Liver (tissue), 3 donors: Measurements from ENCODE around the gene ZNF436.

Experiments used
- ATF3 ChIP-seq: IDR thresholded peaks from 2 replicates; pipeline ENCODE4 v1.6.1; 2016; ENCODE audit warnings: antibody characterized with exemption
- EGR1 ChIP-seq, 2 donors: IDR thresholded peaks; 2 replicates each; pipeline ENCODE4 v1.6.1; 2016 to 2018; ENCODE audit warnings: antibody characterized with exemption in 2 of 2, low read depth in 2 of 2
- HNF4A ChIP-seq, 2 donors: conservative IDR thresholded peaks; 2 replicates each; pipeline ENCODE4 v1.6.1; 2016; ENCODE audit warnings: antibody characterized with exemption in 2 of 2, mild to moderate bottlenecking in 2 of 2
- JUND ChIP-seq, 2 donors: IDR thresholded peaks; 2 replicates each; pipeline ENCODE4 v1.6.1; 2016; ENCODE audit warnings: antibody characterized with exemption in 2 of 2
- NR2F2 ChIP-seq: IDR thresholded peaks from 2 replicates; pipeline ENCODE4 v1.6.1; 2016; ENCODE audit warnings: antibody characterized with exemption
- RAD21 ChIP-seq, 2 donors: IDR thresholded peaks; 2 replicates each; pipeline ENCODE4 v1.6.1; 2016; ENCODE audit warnings: antibody characterized with exemption in 2 of 2, mild to moderate bottlenecking in 2 of 2
- SP1 ChIP-seq: IDR thresholded peaks from 2 replicates; pipeline ENCODE4 v1.6.1; 2018; ENCODE audit warnings: antibody characterized with exemption, mild to moderate bottlenecking
- TAF1 ChIP-seq: conservative IDR thresholded peaks from 2 replicates; pipeline ENCODE4 v1.6.1; 2016; ENCODE audit warnings: antibody characterized with exemption, mild to moderate bottlenecking
- YY1 ChIP-seq: IDR thresholded peaks from 2 replicates; pipeline ENCODE4 v1.6.1; 2016; ENCODE audit warnings: antibody characterized with exemption, mild to moderate bottlenecking
- ZBTB33 ChIP-seq: IDR thresholded peaks from 2 replicates; pipeline ENCODE4 v1.6.1; 2016; ENCODE audit warnings: antibody characterized with exemption
- TF ChIP-seq, protein P1 (sequence below): fragments of 150-350 bp; IDR thresholded peaks from 2 replicates; pipeline ENCODE4 v1.5.1; 2017; ENCODE audit warnings: improper control_type of control experiment, low read depth, low read length; ENCODE audit not compliant: missing input control
- TF ChIP-seq, protein P2 (sequence below): IDR thresholded peaks from 2 replicates; pipeline ENCODE4 v1.6.1; 2016; ENCODE audit warnings: antibody characterized with exemption, mild to moderate bottlenecking
- TF ChIP-seq, protein P3 (sequence below): IDR thresholded peaks from 2 replicates; pipeline ENCODE4 v1.6.1; 2016; ENCODE audit warnings: antibody characterized with exemption
- donor health status: healthy.
- donor health status: healthy.

DNA sequence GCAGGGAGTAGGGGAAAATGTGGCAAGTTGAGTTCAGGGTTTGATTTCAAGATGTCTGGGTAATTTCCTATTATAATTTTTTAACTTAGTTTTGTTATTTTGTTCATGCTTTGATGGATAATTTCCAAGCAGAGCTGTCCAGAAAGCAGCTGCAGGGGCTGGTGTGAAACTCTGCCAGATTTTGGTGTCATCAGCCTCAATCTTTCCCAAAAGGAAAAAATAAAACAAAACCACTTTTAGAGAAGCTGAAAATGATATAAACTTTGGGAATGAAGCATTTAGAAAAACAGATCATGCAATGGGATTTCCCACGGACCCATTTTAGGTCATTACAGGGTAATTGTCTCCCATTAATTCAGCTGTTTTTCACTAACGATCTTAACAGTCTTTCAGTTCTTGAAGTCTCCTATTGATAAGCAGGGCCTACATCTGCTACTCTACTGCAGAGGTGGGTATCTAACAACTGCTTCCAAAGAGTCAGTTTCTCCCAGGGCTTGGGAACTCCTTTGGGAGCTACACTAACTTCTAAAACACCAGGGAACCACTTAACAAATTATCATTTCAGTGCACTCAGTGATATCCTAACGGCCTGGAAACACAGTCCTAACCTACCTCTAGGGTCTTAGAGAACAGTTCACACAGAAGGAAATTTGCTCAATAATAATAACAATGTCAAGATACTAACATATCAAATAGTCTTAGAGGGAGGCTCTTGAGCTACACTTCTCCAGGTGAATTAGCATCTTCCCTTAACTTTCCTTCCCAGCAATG, 12.3 kb downstream of the ZNF436 start:
- TF ChIP-seq HNF4A (conservative IDR thresholded peaks at IDR 0.05), result no peak
- TF ChIP-seq, protein P1, sequence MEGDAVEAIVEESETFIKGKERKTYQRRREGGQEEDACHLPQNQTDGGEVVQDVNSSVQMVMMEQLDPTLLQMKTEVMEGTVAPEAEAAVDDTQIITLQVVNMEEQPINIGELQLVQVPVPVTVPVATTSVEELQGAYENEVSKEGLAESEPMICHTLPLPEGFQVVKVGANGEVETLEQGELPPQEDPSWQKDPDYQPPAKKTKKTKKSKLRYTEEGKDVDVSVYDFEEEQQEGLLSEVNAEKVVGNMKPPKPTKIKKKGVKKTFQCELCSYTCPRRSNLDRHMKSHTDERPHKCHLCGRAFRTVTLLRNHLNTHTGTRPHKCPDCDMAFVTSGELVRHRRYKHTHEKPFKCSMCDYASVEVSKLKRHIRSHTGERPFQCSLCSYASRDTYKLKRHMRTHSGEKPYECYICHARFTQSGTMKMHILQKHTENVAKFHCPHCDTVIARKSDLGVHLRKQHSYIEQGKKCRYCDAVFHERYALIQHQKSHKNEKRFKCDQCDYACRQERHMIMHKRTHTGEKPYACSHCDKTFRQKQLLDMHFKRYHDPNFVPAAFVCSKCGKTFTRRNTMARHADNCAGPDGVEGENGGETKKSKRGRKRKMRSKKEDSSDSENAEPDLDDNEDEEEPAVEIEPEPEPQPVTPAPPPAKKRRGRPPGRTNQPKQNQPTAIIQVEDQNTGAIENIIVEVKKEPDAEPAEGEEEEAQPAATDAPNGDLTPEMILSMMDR, result no peak
- TF ChIP-seq, protein P2, sequence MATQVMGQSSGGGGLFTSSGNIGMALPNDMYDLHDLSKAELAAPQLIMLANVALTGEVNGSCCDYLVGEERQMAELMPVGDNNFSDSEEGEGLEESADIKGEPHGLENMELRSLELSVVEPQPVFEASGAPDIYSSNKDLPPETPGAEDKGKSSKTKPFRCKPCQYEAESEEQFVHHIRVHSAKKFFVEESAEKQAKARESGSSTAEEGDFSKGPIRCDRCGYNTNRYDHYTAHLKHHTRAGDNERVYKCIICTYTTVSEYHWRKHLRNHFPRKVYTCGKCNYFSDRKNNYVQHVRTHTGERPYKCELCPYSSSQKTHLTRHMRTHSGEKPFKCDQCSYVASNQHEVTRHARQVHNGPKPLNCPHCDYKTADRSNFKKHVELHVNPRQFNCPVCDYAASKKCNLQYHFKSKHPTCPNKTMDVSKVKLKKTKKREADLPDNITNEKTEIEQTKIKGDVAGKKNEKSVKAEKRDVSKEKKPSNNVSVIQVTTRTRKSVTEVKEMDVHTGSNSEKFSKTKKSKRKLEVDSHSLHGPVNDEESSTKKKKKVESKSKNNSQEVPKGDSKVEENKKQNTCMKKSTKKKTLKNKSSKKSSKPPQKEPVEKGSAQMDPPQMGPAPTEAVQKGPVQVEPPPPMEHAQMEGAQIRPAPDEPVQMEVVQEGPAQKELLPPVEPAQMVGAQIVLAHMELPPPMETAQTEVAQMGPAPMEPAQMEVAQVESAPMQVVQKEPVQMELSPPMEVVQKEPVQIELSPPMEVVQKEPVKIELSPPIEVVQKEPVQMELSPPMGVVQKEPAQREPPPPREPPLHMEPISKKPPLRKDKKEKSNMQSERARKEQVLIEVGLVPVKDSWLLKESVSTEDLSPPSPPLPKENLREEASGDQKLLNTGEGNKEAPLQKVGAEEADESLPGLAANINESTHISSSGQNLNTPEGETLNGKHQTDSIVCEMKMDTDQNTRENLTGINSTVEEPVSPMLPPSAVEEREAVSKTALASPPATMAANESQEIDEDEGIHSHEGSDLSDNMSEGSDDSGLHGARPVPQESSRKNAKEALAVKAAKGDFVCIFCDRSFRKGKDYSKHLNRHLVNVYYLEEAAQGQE, result no peak
- TF ChIP-seq, protein P3, sequence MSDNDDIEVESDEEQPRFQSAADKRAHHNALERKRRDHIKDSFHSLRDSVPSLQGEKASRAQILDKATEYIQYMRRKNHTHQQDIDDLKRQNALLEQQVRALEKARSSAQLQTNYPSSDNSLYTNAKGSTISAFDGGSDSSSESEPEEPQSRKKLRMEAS, result no peak
- no peak for TF ChIP-seq ZBTB33
- TF ChIP-seq SP1, result no peak
- TF ChIP-seq ATF3, result no peak
- no peak for TF ChIP-seq TAF1
- no peak for TF ChIP-seq NR2F2
- TF ChIP-seq YY1, result no peak
- no peak for TF ChIP-seq RAD21 (IDR thresholded peaks at IDR 0.05)
- no peak for TF ChIP-seq EGR1 (IDR thresholded peaks at IDR 0.05; ENCODE audit: low read depth in 2 of 2)
- TF ChIP-seq JUND (IDR thresholded peaks at IDR 0.05), result no peak
